HL-60 (cell line): ENCODE measurements around the gene SNX5.
A peak's percentile ranks its signal among the peaks of the same experiment; 100 is the strongest.

Source experiments
- DNase-seq, 2 experiments: peaks; one replicate each; pipeline ENCODE4 v3.0.0-alpha.2; 2010 to 2020; ENCODE audit warnings: low read depth in 1 of 2, low spot score in 1 of 2
- H3K27ac ChIP-seq: fragments of 250-450 bp; sonication (Bioruptor Pico); replicated peaks from 2 replicates; pipeline ENCODE4 v1.5.1; 2020; ENCODE audit warnings: mild to moderate bottlenecking, moderate library complexity
- H3K27me3 ChIP-seq: fragments of 250-450 bp; sonication (Bioruptor Pico); 2 replicates; pipeline ENCODE4 v1.5.1; 2021; ENCODE audit warnings: mild to moderate bottlenecking, moderate library complexity; ENCODE audit not compliant: insufficient read depth, poor library complexity, severe bottlenecking
- H3K4me3 ChIP-seq: replicated peaks from 2 replicates; pipeline ENCODE4 v1.5.1; 2011; ENCODE audit warnings: mild to moderate bottlenecking, control low read depth, low read length; ENCODE audit not compliant: insufficient read depth
- CTCF ChIP-seq: IDR thresholded peaks from one replicate; pipeline ENCODE4 v1.5.1; 2011; ENCODE audit warnings: low read length, control low read depth, inconsistent platforms; ENCODE audit not compliant: insufficient read depth
- GABPA ChIP-seq: IDR thresholded peaks from 2 replicates; pipeline ENCODE4 v1.6.1; 2012; ENCODE audit warnings: low read depth
- POLR2AphosphoS5 ChIP-seq: IDR thresholded peaks from 2 replicates; pipeline ENCODE4 v1.6.1; 2012; ENCODE audit warnings: low read depth
- REST ChIP-seq: IDR thresholded peaks from 2 replicates; pipeline ENCODE4 v1.6.1; 2012; ENCODE audit warnings: low read depth; ENCODE audit not compliant: insufficient replicate concordance
- SPI1 ChIP-seq: IDR thresholded peaks from 2 replicates; pipeline ENCODE4 v1.6.1; 2012; ENCODE audit warnings: low read depth, mild to moderate bottlenecking, borderline replicate concordance

SNX5 gene

GRCh38 chr20:17971300-17972013 is 2.9 kb upstream of the SNX5 start:
- no peak for DNase-seq
- no peaks in the 10 kb centered on the region for H3K27me3 ChIP-seq
- TF ChIP-seq SPI1 = no peak
- no peak for TF ChIP-seq GABPA
- TF ChIP-seq REST = no peak
- no peak for TF ChIP-seq CTCF
- TF ChIP-seq POLR2AphosphoS5 = no peak
- H3K4me3 ChIP-seq = peak overlapping the region; percentile 57
- peak overlapping the region; percentile 99 for H3K27ac ChIP-seq

- H3K4me3 ChIP-seq = peak overlapping the region; percentile 57
- H3K27me3 ChIP-seq = no peaks in the 10 kb centered on the region
- peak; percentile 73 to 78 for DNase-seq
Measured at GRCh38 chr20:17969884-17970409, 1.4 kb upstream of the SNX5 start.

More at GRCh38 chr20:17969884-17970409, 1.4 kb upstream of the SNX5 start:
- H3K27ac ChIP-seq = peak overlapping the region; percentile 99
- peak; percentile 48; the same call in 1 of the 2 replicates for TF ChIP-seq POLR2AphosphoS5
- TF ChIP-seq REST = no peak
- no peak for TF ChIP-seq GABPA
- peak; percentile 73; the same call in 1 of the 2 replicates for TF ChIP-seq SPI1
- TF ChIP-seq CTCF = no peak
